ENCODE data around the gene ARPC5L.
"Not testable (repeated sequence)": the region's sequence is repeated elsewhere in the genome, so short reads cannot be mapped to it uniquely, and the experiment has no call there.

The ARPC5L gene

GRCh38 chr9:124911766-124912165 is 49.8 kb downstream of the ARPC5L start:
- Histone ChIP-seq H3K9ac (no peak overlapping the region), H2AFZ (no peak overlapping the region), H3K4me3 (ENCODE audit: low read depth, low read length) (no peak overlapping the region), H3K36me3 (ENCODE audit: control insufficient read depth, insufficient read depth, low read length) (no peaks in the 10 kb centered on the region), H3K27me3 (ENCODE audit: control insufficient read depth, insufficient read depth, low read length) (no peaks in the 10 kb centered on the region), H3K27ac (no peak overlapping the region), H3K4me2 (ENCODE audit: low read length) (no peak overlapping the region), H3K79me2 (no peaks in the 10 kb centered on the region), H3K9me3 (ENCODE audit: control insufficient read depth, low read length) (no peaks in the 10 kb centered on the region), H3K4me1 (no peaks in the 10 kb centered on the region)
- no peak for TF ChIP-seq CTCF (IDR thresholded peaks at IDR 0.05)

- Histone ChIP-seq H2AFZ (no peak overlapping the region), H3K79me2 (no peaks in the 10 kb centered on the region), H3K9ac (no peak overlapping the region), H3K9me3 (ENCODE audit: control insufficient read depth, low read length) (no peaks in the 10 kb centered on the region), H3K27me3 (ENCODE audit: control insufficient read depth, insufficient read depth, low read length) (no peaks in the 10 kb centered on the region), H3K4me2 (ENCODE audit: low read length) (no peak overlapping the region), H3K4me1 (no peaks in the 10 kb centered on the region), H3K27ac (no peak overlapping the region), H3K36me3 (ENCODE audit: control insufficient read depth, insufficient read depth, low read length) (no peaks in the 10 kb centered on the region), H3K4me3 (ENCODE audit: low read depth, low read length) (no peak overlapping the region)
- no peak for TF ChIP-seq CTCF (IDR thresholded peaks at IDR 0.05)
Measured at GRCh38 chr9:124913378-124913777, 51.4 kb downstream of the ARPC5L start.

- Histone ChIP-seq H3K79me2 (no peaks in the 10 kb centered on the region), H3K27me3 (ENCODE audit: control insufficient read depth, insufficient read depth, low read length) (no peaks in the 10 kb centered on the region), H3K36me3 (ENCODE audit: control insufficient read depth, insufficient read depth, low read length) (no peaks in the 10 kb centered on the region), H2AFZ (no peak overlapping the region), H3K9ac (no peak overlapping the region), H3K4me2 (ENCODE audit: low read length) (no peak overlapping the region), H3K4me3 (ENCODE audit: low read depth, low read length) (no peak overlapping the region), H3K4me1 (no peaks in the 10 kb centered on the region), H3K9me3 (ENCODE audit: control insufficient read depth, low read length) (no peaks in the 10 kb centered on the region), H3K27ac (no peak overlapping the region)
- TF ChIP-seq CTCF (IDR thresholded peaks at IDR 0.05): no peak
Measured at GRCh38 chr9:124914753-124915405, 52.9 kb downstream of the ARPC5L start.

- not testable (repeated sequence) for H3K4me2 ChIP-seq (ENCODE audit: low read length); H3K4me1 ChIP-seq; H3K9ac ChIP-seq; H3K4me3 ChIP-seq (ENCODE audit: low read depth, low read length); H2AFZ ChIP-seq; H3K27me3 ChIP-seq (ENCODE audit: control insufficient read depth, insufficient read depth, low read length); H3K27ac ChIP-seq; H3K79me2 ChIP-seq; H3K9me3 ChIP-seq (ENCODE audit: control insufficient read depth, low read length); H3K36me3 ChIP-seq (ENCODE audit: control insufficient read depth, insufficient read depth, low read length)
Measured at GRCh38 chr9:124920394-124920793, 58.5 kb downstream of the ARPC5L start.

All from parathyroid adenoma (tissue), 2 donors.